ENCODE measurements around the gene IL17RA. TPM values are rescaled to one million over a fixed set of nuclear protein-coding genes. Genes with fewer than 3 reads are reported as not detected.

IL17RA gene
- total RNA-seq, 1 experiment from 2014 or later = 14.6 TPM

DNA sequence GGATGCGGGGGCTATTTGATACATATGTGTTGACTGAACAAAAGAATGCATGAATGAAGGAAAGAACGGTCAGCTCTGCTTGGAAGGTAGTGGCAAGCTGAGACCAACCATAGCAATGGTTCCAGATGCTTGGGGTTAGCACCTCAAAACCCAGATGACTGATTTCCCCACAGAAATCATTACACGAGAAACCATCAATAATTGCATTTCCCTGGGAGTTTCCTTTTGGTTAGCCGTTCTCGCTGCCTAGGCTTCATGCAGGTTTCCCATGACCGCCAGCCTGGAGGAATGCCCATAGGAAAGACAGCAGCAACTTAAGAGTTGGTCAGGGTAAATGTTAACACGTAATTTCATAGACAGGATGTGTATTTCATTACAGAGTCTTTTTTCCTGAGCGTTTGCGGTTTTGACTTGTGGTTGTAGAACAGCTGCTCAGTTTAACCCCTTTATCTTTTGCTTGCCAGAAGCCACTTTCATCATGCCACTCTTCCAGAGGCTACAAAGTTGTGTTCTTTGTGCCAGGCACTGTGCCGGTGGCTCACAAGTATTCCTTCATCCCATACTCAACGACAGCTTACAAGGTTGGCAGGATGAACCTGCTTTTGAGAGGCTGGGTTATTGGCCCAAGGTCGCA lies 2.8 kb downstream of the IL17RA start:
- DNase-seq (ENCODE audit: low read depth in 1 of 2, low spot score in 2 of 2) = peak; percentile 66 to 69
- no peak overlapping the region for H3K4me3 ChIP-seq
- H3K9me3 ChIP-seq (replicated peaks) = no peaks in the 10 kb centered on the region
- H3K4me1 ChIP-seq (replicated peaks) = peaks cover 35% of the 10 kb centered on the region
- no peak overlapping the region for H3K27ac ChIP-seq
- H3K27me3 ChIP-seq (replicated peaks) = no peaks in the 10 kb centered on the region
- H3K36me3 ChIP-seq = peaks cover 8% of the 10 kb centered on the region

DNA sequence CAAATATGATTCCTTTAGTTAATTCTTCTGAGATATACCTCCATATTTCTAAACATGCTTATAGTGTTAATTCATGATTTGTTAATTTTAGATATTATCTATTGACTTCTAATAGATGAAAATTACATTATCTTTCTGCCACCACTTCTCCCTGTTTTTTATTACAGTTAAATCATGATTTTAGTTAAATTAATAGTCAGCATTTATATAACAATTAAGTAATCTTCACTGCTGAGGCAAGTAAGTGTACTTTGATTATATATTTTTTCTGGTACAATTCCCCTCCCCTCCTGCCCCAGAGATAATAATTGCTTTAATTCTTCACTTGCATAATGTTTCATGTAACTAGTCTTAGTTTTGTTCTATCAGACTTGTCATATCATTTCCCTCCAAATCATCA lies 5.8 kb downstream of the IL17RA start:
- H3K4me3 ChIP-seq = no peak overlapping the region
- no peaks in the 10 kb centered on the region for H3K27me3 ChIP-seq (replicated peaks)
- H3K4me1 ChIP-seq (replicated peaks) = peaks cover 26% of the 10 kb centered on the region
- H3K36me3 ChIP-seq = peaks cover 5% of the 10 kb centered on the region; the same call in 1 of the 2 replicates
- DNase-seq (ENCODE audit: low read depth in 1 of 2, low spot score in 2 of 2) = no peak
- H3K9me3 ChIP-seq (replicated peaks) = no peaks in the 10 kb centered on the region
- H3K27ac ChIP-seq = no peak overlapping the region

DNA sequence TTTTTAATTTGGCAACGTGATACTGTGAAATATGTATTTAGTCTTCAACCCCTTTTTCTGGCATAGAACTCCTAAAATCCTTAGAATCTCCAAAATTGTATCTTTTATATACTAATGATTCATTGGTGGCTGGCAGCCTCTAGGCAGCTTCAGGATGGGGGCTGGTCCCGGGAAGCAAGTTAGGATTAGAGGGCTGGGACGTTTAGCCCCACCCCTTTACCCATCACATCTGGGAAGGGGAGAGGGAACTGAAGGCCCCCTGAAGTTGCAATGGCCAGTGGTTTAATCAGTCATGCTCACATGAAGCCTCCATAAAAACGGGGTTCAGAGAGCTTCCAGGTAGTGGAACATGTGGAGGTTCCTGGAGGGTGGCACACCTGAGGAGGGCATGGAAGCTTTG lies 7.1 kb downstream of the IL17RA start:
- Histone ChIP-seq H3K9me3 (replicated peaks) (no peaks in the 10 kb centered on the region), H3K27ac (no peak overlapping the region), H3K27me3 (replicated peaks) (no peaks in the 10 kb centered on the region), H3K4me1 (replicated peaks) (peaks cover 12% of the 10 kb centered on the region), H3K4me3 (no peak overlapping the region), H3K36me3 (peaks cover 3% of the 10 kb centered on the region)
- DNase-seq (ENCODE audit: low read depth in 1 of 2, low spot score in 2 of 2) = peak in 1 of 2 experiments; percentile 8

DNA sequence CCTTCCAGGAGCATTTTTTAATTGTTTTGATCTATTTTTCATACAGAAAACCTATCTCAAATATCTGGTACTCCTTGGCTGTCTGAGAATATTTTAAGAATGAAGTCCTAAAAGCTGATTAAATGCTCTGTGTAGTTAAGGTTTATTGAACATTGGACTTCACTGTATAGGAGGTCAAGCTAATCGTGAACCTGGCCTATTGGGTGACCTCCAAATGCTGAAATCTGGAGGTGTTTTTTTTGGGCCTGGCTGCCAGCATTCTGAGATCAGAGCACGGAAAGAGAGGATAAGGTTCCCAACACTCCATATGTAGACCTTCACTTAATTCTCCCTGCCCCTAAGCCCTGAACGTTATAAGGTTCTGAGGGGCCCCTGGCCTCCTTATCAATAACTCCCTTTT lies 8.3 kb downstream of the IL17RA start:
- no peak for DNase-seq (ENCODE audit: low read depth in 1 of 2, low spot score in 2 of 2)
- Histone ChIP-seq H3K4me3 (no peak overlapping the region), H3K4me1 (replicated peaks) (peaks cover under 1% of the 10 kb centered on the region), H3K27ac (no peak overlapping the region), H3K9me3 (replicated peaks) (no peaks in the 10 kb centered on the region), H3K36me3 (peaks cover 15% of the 10 kb centered on the region), H3K27me3 (replicated peaks) (no peaks in the 10 kb centered on the region)

DNA sequence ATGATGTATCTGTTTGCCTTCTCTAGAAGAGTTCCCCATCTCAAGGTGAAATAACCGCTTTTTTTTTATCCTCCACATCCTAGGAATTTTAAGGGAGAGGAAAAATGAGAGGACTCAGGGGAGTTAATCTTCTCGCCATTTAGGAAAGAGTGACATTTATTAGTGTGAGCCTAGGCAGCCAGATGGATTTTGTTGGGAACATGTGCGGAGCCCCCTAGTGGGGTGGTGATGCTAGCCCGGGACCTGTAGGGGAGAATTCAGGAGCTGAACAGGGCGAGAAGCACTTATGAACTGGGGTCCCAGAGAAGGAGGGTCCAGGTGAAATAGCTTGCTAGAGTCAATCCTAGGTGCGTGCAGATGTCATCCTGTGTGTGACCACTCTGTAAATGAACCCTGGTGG lies 10.7 kb downstream of the IL17RA start:
- H3K4me1 ChIP-seq (replicated peaks) = no peaks in the 10 kb centered on the region
- H3K27me3 ChIP-seq (replicated peaks) = no peaks in the 10 kb centered on the region
- H3K9me3 ChIP-seq (replicated peaks) = no peaks in the 10 kb centered on the region
- DNase-seq (ENCODE audit: low read depth in 1 of 2, low spot score in 2 of 2) = no peak
- H3K4me3 ChIP-seq = no peak overlapping the region
- H3K36me3 ChIP-seq = peaks cover 38% of the 10 kb centered on the region
- no peak overlapping the region for H3K27ac ChIP-seq

DNA sequence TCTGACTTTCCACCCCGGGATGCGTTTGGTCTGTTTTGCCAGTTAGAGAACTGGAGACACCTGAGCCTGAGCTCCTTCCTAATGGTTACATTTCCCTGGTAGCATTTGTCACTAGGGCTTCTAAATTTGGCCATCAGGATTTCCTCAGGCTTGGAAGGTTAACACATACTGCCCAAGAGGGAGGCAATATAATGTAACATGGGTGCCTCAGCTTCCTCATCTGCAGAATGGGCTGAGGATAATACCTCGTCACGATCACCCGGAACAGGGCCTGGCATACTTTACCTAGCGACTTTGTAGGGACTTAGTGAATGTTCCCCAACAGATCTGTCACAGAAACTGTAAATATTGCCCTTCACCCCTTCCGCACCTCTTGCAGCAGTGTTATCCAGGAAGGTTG lies 11.3 kb downstream of the IL17RA start:
- Histone ChIP-seq H3K27ac (no peak overlapping the region), H3K9me3 (replicated peaks) (no peaks in the 10 kb centered on the region)
- DNase-seq (ENCODE audit: low read depth in 1 of 2, low spot score in 2 of 2) = no peak

DNA sequence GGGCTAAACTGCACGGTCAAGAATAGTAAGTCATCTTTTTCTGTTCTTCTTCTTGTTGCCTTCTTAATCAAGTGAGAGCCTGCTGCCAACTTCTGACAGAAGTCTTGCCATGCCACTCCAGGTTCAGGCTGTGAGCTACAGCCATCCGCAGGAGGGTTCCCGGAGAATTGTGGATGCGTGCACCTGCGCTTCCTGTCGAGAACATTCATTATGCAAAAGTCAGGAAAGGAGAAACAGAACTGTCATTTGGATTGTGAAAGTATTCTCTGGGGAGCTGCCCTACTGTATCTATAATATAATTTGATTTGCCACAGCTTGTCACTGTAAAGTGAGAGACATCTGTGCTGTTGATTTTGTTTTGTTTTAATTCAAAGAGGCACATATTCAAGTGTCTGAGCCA lies 12.3 kb downstream of the IL17RA start:
- no peak overlapping the region for H3K27ac ChIP-seq
- DNase-seq (ENCODE audit: low read depth in 1 of 2, low spot score in 2 of 2) = no peak
- no peaks in the 10 kb centered on the region for H3K4me1 ChIP-seq (replicated peaks)
- no peak overlapping the region for H3K4me3 ChIP-seq
- H3K9me3 ChIP-seq (replicated peaks) = no peaks in the 10 kb centered on the region
- H3K36me3 ChIP-seq = peaks cover 53% of the 10 kb centered on the region
- no peaks in the 10 kb centered on the region for H3K27me3 ChIP-seq (replicated peaks)

More for the DNA sequence above, 11.3 kb downstream of the IL17RA start:
- Histone ChIP-seq H3K27me3 (replicated peaks) (no peaks in the 10 kb centered on the region), H3K36me3 (peaks cover 43% of the 10 kb centered on the region), H3K4me1 (replicated peaks) (no peaks in the 10 kb centered on the region), H3K4me3 (no peak overlapping the region)

DNA sequence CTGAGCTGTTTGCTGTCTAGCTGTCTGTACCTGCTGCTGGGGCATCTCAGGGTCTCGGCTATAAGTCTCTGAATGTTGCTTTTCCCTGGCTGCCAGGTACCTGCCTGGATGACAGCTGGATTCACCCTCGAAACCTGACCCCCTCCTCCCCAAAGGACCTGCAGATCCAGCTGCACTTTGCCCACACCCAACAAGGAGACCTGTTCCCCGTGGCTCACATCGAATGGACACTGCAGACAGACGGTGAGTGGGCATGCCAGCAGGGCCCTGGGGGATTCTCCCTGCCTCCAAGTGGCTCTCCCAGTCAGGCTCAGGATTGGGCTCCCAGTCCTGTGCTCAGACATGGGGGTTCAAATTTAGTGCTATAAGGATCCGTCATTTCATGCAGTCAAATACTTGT lies 12.9 kb downstream of the IL17RA start:
- Histone ChIP-seq H3K27me3 (replicated peaks) (no peaks in the 10 kb centered on the region), H3K4me3 (no peak overlapping the region), H3K36me3 (peaks cover 59% of the 10 kb centered on the region), H3K9me3 (replicated peaks) (no peaks in the 10 kb centered on the region), H3K27ac (no peak overlapping the region), H3K4me1 (replicated peaks) (no peaks in the 10 kb centered on the region)
- no peak for DNase-seq (ENCODE audit: low read depth in 1 of 2, low spot score in 2 of 2)

DNA sequence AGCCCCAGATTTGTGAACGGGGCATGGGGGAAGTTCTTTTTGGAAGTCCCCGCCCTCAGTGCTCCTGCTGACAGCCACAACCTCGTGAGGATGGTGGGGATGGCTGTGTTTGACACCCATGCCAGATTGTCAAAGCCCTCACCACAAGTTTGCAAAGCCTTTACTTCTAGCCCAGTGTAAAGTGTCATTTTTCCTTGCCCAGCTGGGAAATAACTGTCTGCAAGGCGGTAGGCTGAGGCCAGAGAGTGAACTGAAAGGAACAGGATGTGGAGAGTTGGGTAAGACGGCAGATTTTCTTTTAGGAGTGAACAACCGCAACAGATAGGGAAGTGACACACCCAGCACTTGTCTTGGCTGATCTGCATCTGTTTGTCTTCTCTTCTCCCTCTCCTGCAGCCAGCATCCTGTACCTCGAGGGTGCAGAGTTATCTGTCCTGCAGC lies 13.6 kb downstream of the IL17RA start:
- Histone ChIP-seq H3K4me1 (replicated peaks) (no peaks in the 10 kb centered on the region), H3K27ac (no peak overlapping the region)
- no peak for DNase-seq (ENCODE audit: low read depth in 1 of 2, low spot score in 2 of 2)

DNA sequence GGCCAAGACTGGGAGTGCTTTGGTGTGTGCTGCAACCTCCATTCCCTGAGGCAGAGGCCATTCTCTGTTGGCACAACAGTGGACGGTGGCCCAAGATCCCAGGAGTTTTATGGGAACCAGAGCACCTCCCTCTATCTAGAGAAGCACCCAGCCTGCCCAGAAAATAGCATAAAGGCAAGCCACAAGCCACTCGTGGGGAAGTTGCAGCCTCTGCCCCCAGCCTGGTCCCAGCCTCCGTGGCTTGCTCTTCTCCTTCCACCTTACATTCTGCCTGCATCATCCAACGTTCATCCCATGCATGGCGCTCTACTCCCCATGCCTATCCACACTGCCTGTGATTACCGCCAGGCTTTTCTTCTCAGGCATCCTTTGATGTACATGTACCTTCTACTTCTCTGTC lies 15.8 kb downstream of the IL17RA start:
- Histone ChIP-seq H3K9me3 (replicated peaks) (no peaks in the 10 kb centered on the region), H3K4me3 (no peak overlapping the region), H3K36me3 (peaks cover 74% of the 10 kb centered on the region), H3K4me1 (replicated peaks) (no peaks in the 10 kb centered on the region), H3K27ac (no peak overlapping the region), H3K27me3 (replicated peaks) (no peaks in the 10 kb centered on the region)
- DNase-seq (ENCODE audit: low read depth in 1 of 2, low spot score in 2 of 2) = no peak

More for the DNA sequence above, 13.6 kb downstream of the IL17RA start:
- peaks cover 66% of the 10 kb centered on the region for H3K36me3 ChIP-seq
- H3K9me3 ChIP-seq (replicated peaks) = no peaks in the 10 kb centered on the region
- H3K27me3 ChIP-seq (replicated peaks) = no peaks in the 10 kb centered on the region
- H3K4me3 ChIP-seq = no peak overlapping the region

DNA sequence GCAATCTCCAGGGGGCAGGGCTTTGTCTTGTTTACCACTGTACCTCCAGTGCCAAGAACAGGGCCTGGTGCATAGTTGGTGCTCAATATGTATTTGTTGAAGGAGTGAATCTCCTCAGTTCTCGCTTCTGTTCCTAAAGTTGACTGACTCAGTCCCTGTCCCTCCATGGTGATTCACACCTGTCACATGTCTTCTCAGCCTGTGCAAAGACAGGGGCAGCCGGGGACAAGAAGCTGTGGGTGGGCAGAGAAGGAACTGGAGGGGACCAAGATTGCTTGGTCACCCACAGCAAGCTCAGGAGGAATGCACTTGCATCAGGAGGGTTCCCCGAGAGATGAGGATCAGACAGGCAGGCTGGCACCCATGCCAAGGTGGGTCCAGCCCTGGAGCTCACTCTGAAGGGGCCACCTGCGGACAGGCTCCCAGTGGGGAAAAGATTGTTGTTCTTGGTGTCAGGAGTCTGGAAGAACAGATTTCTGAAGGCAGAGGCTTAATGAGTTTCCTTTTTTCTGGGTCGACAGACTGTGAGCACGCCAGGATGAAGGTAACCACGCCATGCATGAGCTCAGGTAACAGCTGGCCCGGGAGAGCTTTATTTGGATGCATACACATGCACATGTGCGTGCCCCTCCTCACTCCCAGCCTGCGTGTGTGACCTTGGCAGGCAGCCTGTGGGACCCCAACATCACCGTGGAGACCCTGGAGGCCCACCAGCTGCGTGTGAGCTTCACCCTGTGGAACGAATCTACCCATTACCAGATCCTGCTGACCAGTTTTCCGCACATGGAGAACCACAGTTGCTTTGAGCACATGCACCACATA lies 16.9 kb downstream of the IL17RA start:
- Histone ChIP-seq H3K4me1 (replicated peaks) (no peaks in the 10 kb centered on the region), H3K9me3 (replicated peaks) (no peaks in the 10 kb centered on the region), H3K36me3 (peaks cover 85% of the 10 kb centered on the region), H3K4me3 (no peak overlapping the region), H3K27me3 (replicated peaks) (no peaks in the 10 kb centered on the region), H3K27ac (no peak overlapping the region)
- DNase-seq (ENCODE audit: low read depth in 1 of 2, low spot score in 2 of 2) = no peak

DNA sequence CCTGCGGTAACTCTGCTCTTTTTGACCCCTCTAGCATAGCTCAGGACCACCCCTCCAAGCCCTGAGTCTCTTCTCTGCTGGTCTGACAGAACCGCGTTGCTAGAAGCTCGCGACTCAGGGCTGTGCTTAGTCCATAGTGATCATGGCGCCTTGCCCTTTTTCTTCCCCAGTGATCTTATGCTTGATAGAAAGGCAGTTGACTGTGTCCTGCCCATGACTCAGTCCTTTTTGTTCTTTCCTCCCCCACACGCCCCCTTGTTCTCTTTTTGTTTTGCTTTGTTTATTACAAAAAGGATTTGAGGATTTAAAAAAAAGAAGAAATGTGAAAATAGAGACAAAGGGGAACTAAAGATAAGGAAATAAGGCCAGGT lies 17.5 kb downstream of the IL17RA start:
- Histone ChIP-seq H3K9me3 (replicated peaks) (no peaks in the 10 kb centered on the region), H3K27ac (no peak overlapping the region), H3K27me3 (replicated peaks) (no peaks in the 10 kb centered on the region), H3K4me1 (replicated peaks) (no peaks in the 10 kb centered on the region), H3K36me3 (peaks cover 87% of the 10 kb centered on the region), H3K4me3 (no peak overlapping the region)
- DNase-seq (ENCODE audit: low read depth in 1 of 2, low spot score in 2 of 2) = no peak

DNA sequence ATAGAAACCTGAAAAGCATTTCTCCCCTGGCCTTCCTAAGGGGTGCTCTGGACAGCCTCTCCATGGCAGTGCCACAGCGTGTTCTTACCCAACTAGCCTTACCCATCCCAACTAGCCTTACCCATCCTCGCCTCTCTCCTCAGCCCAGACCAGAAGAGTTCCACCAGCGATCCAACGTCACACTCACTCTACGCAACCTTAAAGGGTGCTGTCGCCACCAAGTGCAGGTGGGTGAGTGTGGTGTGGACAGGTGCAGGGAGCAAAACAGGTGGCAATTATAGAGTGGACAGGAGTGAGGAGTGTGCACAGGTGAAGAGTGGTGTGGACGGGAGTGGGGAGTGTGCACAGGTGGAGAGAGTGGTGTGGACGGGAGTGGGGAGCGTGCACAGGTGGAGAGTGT lies 18.6 kb downstream of the IL17RA start:
- peaks cover 87% of the 10 kb centered on the region for H3K36me3 ChIP-seq
- DNase-seq (ENCODE audit: low read depth in 1 of 2, low spot score in 2 of 2) = no peak
- no peaks in the 10 kb centered on the region for H3K4me1 ChIP-seq (replicated peaks)
- H3K9me3 ChIP-seq (replicated peaks) = no peaks in the 10 kb centered on the region
- no peak overlapping the region for H3K4me3 ChIP-seq
- no peak overlapping the region for H3K27ac ChIP-seq
- H3K27me3 ChIP-seq (replicated peaks) = no peaks in the 10 kb centered on the region

DNA sequence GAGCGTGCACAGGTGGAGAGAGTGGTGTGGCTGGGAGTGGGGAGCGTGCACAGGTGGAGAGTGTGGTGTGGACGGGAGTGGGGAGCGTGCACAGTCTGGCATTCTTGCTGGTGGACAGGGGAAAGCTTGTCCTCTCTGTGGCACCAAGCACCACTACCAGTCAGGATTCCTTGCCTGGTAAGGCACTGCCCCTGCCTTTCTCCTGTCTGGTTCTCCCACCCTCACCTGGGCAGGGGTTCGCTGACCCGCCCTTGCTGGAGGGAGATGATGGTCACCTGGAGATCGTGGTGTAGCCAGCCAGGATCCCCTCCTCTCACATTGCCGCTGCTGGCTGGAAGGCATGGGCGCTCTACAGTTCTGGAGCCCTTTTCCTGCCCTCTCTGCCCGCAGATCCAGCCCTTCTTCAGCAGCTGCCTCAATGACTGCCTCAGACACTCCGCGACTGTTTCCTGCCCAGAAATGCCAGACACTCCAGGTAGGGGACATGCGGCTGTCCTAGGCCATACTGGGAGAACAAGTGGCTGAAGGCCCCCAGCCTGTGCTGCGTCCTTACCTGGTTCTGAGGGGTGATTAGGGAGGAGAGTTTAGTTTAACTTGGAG lies 19.6 kb downstream of the IL17RA start:
- Histone ChIP-seq H3K36me3 (peaks cover 87% of the 10 kb centered on the region), H3K27ac (no peak overlapping the region), H3K4me1 (replicated peaks) (no peaks in the 10 kb centered on the region), H3K9me3 (replicated peaks) (no peaks in the 10 kb centered on the region), H3K27me3 (replicated peaks) (no peaks in the 10 kb centered on the region), H3K4me3 (no peak overlapping the region)
- no peak for DNase-seq (ENCODE audit: low read depth in 1 of 2, low spot score in 2 of 2)

Measured in SJSA1 (cell line).